ENCODE data around the gene CAPRIN2. TPM values are rescaled to one million over a fixed set of nuclear protein-coding genes. Genes with fewer than 3 reads are reported as not detected.

The CAPRIN2 gene
- total RNA-seq, 1 experiment from 2014 or later = 123 TPM

DNA sequence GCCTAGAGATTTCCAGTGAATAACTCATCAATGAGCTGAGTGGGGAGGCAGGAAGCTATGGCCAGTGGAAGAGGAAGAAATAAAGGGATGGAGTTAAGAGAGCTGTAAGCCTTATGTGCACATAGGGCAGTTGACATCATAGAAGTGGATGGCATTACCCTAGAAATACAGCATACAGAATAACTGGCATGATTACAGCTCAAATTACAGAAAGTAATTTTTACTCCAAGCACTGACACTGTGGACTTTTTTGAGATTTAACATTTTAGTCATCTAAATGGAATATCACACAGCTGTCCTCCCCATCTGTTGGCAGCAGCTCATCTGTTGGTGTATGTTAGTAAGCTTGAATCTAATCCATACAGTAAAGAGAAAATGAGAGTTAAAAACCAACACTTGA is 53.7 kb downstream of the CAPRIN2 start:
- H2BK120ac ChIP-seq (ENCODE audit: low read depth, low read length, poor library complexity, severe bottlenecking) = no peak overlapping the region
- no peak overlapping the region for H3K4me2 ChIP-seq (ENCODE audit: insufficient read depth, insufficient read length, low read length)
- no peak overlapping the region for H3K18ac ChIP-seq (ENCODE audit: insufficient read length, low read depth, low read length)
- no peak overlapping the region for H2BK5ac ChIP-seq (ENCODE audit: insufficient read length, low read length)
- no peak overlapping the region for H2BK20ac ChIP-seq (ENCODE audit: low read depth, low read length, poor library complexity, severe bottlenecking)
- no peaks in the 10 kb centered on the region for H3K23me2 ChIP-seq (ENCODE audit: insufficient read length, low read depth, low read length, poor library complexity, severe bottlenecking)
- no peak overlapping the region for H4K91ac ChIP-seq (ENCODE audit: insufficient read length, low read depth, low read length)
- no peak overlapping the region for H3K14ac ChIP-seq (ENCODE audit: insufficient read depth, low read length)
- Mint-ChIP-seq H3K4me1 (peaks cover 7 to 11% of the 10 kb centered on the region in 2 experiments; a peak in 3 of 4 replicates), H3K36me3 (ENCODE audit: insufficient read depth in 1 of 3, low read depth in 3 of 3) (no peaks in the 10 kb centered on the region; a peak in 1 of 7 replicates), H3K4me3 (no peak overlapping the region), H3K9me3 (no peaks in the 10 kb centered on the region), H3K27me3 (ENCODE audit: low read depth) (no peaks in the 10 kb centered on the region), H3K27ac (no peak overlapping the region)
- H3K27me3 ChIP-seq (ENCODE audit: insufficient read depth, low read length) = no peaks in the 10 kb centered on the region
- no peaks in the 10 kb centered on the region for H3K79me1 ChIP-seq (ENCODE audit: insufficient read depth, low read depth, low read length, poor library complexity, severe bottlenecking)
- no peak overlapping the region for H4K5ac ChIP-seq (ENCODE audit: insufficient read length, low read depth, low read length)
- H3K27ac ChIP-seq (ENCODE audit: insufficient read length, low read depth, low read length) = no peak overlapping the region
- H3K4me1 ChIP-seq (ENCODE audit: insufficient read depth, low read length) = no peaks in the 10 kb centered on the region
- no peaks in the 10 kb centered on the region for H4K20me1 ChIP-seq (ENCODE audit: control insufficient read depth, insufficient read depth, insufficient read length)
- no peak overlapping the region for H4K8ac ChIP-seq (replicated peaks; ENCODE audit: insufficient read length, low read depth, low read length)
- H3K79me2 ChIP-seq (ENCODE audit: insufficient read depth, low read length) = no peaks in the 10 kb centered on the region
- H3K23ac ChIP-seq (ENCODE audit: insufficient read length, low read depth, low read length) = no peak overlapping the region
- H2AK5ac ChIP-seq (ENCODE audit: insufficient read length, low read length) = no peak overlapping the region
- no peaks in the 10 kb centered on the region for H3K9me3 ChIP-seq (ENCODE audit: control insufficient read depth, low read depth, low read length)
- H2AFZ ChIP-seq (ENCODE audit: low read length) = no peak overlapping the region
- no peak overlapping the region for H3T11ph ChIP-seq (ENCODE audit: low read length)
- TF ChIP-seq, protein P1, sequence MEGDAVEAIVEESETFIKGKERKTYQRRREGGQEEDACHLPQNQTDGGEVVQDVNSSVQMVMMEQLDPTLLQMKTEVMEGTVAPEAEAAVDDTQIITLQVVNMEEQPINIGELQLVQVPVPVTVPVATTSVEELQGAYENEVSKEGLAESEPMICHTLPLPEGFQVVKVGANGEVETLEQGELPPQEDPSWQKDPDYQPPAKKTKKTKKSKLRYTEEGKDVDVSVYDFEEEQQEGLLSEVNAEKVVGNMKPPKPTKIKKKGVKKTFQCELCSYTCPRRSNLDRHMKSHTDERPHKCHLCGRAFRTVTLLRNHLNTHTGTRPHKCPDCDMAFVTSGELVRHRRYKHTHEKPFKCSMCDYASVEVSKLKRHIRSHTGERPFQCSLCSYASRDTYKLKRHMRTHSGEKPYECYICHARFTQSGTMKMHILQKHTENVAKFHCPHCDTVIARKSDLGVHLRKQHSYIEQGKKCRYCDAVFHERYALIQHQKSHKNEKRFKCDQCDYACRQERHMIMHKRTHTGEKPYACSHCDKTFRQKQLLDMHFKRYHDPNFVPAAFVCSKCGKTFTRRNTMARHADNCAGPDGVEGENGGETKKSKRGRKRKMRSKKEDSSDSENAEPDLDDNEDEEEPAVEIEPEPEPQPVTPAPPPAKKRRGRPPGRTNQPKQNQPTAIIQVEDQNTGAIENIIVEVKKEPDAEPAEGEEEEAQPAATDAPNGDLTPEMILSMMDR (conservative IDR thresholded peaks at IDR 0.05) = no peak
- no peak overlapping the region for H3K4ac ChIP-seq (ENCODE audit: low read depth, low read length)
- DNase-seq = no peak
- no peak overlapping the region for H2BK12ac ChIP-seq (ENCODE audit: insufficient read length, low read depth, low read length)
- H3K9ac ChIP-seq (ENCODE audit: extremely low read depth, insufficient read length, low read length) = no peak overlapping the region
- H3K56ac ChIP-seq (ENCODE audit: insufficient read length, low read depth, low read length) = no peak overlapping the region
- H2BK15ac ChIP-seq (ENCODE audit: low read depth, low read length) = no peak overlapping the region

Data from H9 (cell line).